Activated CD4-positive, alpha-beta T cell treated with anti-CD3 and anti-CD28 coated beads, Interleukin-2, amount 50 U/mL, for 16 hours (primary cell): Measurements from ENCODE around the gene TRIM2.

Experiments
- DNase-seq: peaks from one replicate; pipeline ENCODE4 v3.0.0-alpha.2; 2020

The TRIM2 gene

GRCh38 chr4:153290134-153290533 lies 85.9 kb downstream of the TRIM2 start:
- DNase-seq: no peak

- DNase-seq: no peak
Observed at GRCh38 chr4:153291562-153291961, 87.3 kb downstream of the TRIM2 start.

GRCh38 chr4:153292897-153293741 lies 88.9 kb downstream of the TRIM2 start:
- DNase-seq: no peak

- no peak for DNase-seq
Observed at GRCh38 chr4:153293742-153294057, 89.5 kb downstream of the TRIM2 start.

GRCh38 chr4:153294631-153295030 lies 90.4 kb downstream of the TRIM2 start:
- DNase-seq: no peak

GRCh38 chr4:153295131-153295755 lies 91.0 kb downstream of the TRIM2 start:
- DNase-seq: no peak

GRCh38 chr4:153296040-153296823 lies 92.0 kb downstream of the TRIM2 start:
- no peak for DNase-seq

GRCh38 chr4:153297116-153297515 lies 92.9 kb downstream of the TRIM2 start:
- no peak for DNase-seq

- no peak for DNase-seq
Observed at GRCh38 chr4:153310793-153311192, 106.5 kb downstream of the TRIM2 start.

- DNase-seq: no peak
Observed at GRCh38 chr4:153314915-153315314, 110.7 kb downstream of the TRIM2 start.

GRCh38 chr4:153318696-153319320 lies 114.6 kb downstream of the TRIM2 start:
- DNase-seq: peak; percentile 45

GRCh38 chr4:153322791-153323190 lies 118.5 kb downstream of the TRIM2 start:
- DNase-seq: no peak

- DNase-seq: no peak
Observed at GRCh38 chr4:153324046-153324445, 119.8 kb downstream of the TRIM2 start.

GRCh38 chr4:153325558-153325957 lies 121.3 kb downstream of the TRIM2 start:
- no peak for DNase-seq

GRCh38 chr4:153326513-153326912 lies 122.3 kb downstream of the TRIM2 start:
- no peak for DNase-seq

GRCh38 chr4:153327247-153327646 lies 123.0 kb downstream of the TRIM2 start:
- no peak for DNase-seq

- DNase-seq: no peak
Observed at GRCh38 chr4:153332936-153333335, 128.7 kb downstream of the TRIM2 start.

GRCh38 chr4:153333874-153334273 lies 129.6 kb downstream of the TRIM2 start:
- DNase-seq: no peak

- no peak for DNase-seq
Observed at GRCh38 chr4:153335665-153336064, 131.4 kb downstream of the TRIM2 start.

- no peak for DNase-seq
Observed at GRCh38 chr4:153337686-153338085, 133.4 kb downstream of the TRIM2 start.

GRCh38 chr4:153341575-153342090 lies 137.4 kb downstream of the TRIM2 start:
- DNase-seq: no peak

GRCh38 chr4:153342751-153343552 lies 138.7 kb downstream of the TRIM2 start:
- DNase-seq: no peak
